GM18873 (cell line): ENCODE data around the gene KRT23.
"Not testable (repeated sequence)": the region's sequence is repeated elsewhere in the genome, so short reads cannot be mapped to it uniquely, and the experiment has no call there.

Experiments
- ATAC-seq: cut with Tn5 transposase; IDR thresholded peaks from one replicate; pipeline ENCODE4 v1.9.1; 2021; ENCODE audit warnings: mild to moderate bottlenecking, moderate library complexity, moderate number of reproducible peaks; ENCODE audit not compliant: unreplicated experiment, low FRiP score

KRT23 gene

DNA sequence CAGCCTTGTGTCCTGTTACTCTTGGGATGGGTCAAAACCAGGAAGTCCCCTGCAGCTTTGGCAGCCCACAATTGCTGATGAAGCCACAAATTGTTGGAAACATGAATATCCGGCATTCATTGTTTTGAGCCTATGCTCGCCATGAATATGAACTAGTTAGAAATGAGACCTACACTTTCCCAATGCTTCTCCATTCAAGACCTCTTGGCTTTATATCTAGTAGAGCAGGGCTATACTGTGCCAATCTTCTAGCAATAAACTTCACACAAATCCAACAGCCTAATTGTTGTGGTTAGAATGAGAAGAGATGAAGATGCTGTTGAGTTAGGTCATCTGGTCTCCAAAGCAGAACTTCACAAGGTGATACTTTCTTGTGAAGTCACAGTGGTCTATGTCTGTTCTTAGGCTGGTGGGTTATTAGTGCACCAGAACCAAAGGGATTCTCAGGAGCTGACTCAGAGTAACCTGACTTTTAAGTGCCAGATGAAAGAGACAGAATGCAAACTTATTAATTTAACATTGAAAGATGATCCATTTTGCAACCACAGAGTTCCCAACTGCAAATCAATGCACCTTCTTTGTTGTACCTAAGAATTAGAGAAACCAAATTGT, 13.7 kb upstream of the KRT23 start:
- ATAC-seq, result no peak

DNA sequence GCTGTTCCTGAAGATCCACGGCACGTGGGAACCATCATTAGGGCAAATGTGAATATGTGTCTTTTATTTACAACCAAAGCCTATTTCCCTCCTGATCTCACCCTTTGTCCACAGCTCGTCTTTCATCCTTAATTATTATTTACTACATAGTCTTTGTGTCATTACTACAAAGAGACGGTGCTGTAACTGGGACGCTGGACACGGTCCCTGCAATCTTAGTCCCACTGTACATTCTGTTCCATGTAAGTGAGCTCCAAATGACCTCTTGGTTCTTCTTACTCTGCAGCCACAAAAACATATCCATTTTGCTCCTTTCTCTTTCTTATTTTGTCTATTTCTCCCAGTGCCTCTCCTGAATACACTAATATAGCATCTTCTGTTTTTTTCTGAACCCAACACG, 12.7 kb upstream of the KRT23 start:
- ATAC-seq, result no peak

DNA sequence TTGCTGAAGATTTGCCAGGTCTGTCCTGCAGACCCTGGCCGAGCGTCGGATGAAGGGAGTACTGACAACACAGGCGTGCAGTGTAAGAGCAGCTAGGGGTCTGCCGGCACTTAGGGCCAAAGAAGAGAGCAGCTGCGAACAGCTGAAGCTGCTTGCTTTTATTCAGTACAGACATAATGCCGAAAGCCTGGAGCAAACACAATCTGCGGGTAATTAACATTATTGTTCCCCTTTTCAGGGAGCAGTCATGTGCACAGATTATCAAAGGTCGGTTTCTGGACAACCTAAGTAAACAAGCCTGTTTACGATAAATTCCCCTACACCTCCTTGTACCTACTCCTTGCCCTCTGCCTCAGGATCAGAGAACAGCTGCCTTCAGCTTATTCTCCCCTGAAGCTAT, 12.0 kb upstream of the KRT23 start:
- ATAC-seq, result no peak

DNA sequence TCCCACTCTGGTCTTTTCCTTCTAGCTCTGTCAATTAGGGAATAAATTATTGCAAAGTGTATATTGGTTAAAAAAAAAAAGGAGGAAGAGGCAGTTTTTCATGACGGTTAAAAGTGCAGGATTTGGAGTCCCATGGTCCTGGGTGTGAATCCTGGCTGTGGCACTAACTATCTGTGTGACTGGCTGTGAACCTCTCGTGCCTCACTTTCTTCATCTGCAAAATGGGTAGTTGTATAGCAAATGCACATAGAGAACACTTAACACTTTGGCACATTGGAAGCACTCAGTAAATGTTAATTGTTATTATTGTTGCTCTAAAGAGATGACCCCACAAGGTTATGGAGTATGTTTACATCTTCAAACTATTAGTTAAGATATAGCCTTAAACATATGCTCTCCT, 10.5 kb upstream of the KRT23 start:
- ATAC-seq, result no peak

GRCh38 chr17:40945414-40945813, 8.0 kb upstream of the KRT23 start:
- no peak for ATAC-seq

GRCh38 chr17:40944531-40944930, 7.1 kb upstream of the KRT23 start:
- ATAC-seq, result no peak

GRCh38 chr17:40942553-40942952, 5.1 kb upstream of the KRT23 start:
- ATAC-seq, result no peak

DNA sequence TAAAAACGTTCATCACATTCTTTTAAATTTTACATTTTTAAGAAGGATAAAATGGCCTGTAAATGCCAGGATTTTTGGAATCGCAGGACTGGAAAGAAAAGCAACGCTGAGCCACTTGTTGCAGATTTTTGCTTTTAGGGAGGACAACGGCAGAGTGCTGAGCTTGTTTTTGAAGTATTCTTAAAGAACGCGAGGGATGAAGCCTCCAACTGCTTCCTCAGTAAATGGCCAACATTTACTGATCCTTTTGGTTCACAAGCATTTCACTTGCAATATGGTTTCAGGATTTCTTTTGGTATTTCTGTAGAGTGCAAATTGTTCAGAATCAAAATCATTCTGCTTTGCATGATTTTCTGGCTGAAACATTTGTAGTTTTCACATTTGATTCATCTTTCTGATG, 2.8 kb upstream of the KRT23 start:
- ATAC-seq, result no peak

GRCh38 chr17:40938981-40939380, 1.5 kb upstream of the KRT23 start:
- no peak for ATAC-seq

DNA sequence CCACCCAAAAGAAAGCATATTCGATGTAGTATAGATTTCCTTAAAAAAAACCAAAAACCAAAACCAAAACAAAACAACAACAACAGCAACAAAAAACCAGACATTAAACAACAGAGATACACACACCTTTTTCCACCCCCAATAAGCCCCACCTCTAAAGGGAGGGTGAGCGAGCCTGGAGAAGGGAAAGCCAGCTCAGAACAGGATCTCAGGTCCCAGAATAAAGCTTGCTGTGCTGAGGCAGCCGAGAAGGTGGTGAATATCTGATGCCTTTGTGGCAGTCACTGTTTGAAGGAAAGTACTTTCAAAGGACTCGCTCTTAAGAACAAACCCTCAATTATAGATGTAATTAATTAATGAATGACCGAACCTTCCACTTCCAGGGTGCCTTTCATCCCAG, 470 bp downstream of the KRT23 start:
- ATAC-seq, result no peak

GRCh38 chr17:40936437-40936971, 942 bp downstream of the KRT23 start:
- no peak for ATAC-seq

DNA sequence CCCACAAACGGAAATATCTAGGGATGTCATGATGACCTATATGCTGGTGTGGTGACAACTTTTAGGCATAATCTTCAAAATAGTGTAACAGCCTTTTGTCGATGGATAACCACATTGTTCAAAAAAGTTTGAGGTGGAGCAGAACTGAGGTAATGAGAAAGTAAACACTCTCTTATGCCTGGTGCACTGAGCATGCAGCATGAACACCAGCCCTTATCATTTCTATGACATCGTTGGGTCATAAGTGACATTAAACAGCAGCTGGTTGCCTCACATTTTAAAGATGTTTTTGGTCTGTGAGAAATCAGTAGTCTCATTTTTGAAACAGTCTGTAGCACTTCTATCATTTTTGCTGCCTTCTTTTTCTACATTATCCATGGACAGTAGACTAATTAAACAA, 1.8 kb downstream of the KRT23 start:
- ATAC-seq, result no peak

- no peak for ATAC-seq
These were observed 4.8 kb downstream of the KRT23 start for GRCh38 chr17:40932608-40933007.

DNA sequence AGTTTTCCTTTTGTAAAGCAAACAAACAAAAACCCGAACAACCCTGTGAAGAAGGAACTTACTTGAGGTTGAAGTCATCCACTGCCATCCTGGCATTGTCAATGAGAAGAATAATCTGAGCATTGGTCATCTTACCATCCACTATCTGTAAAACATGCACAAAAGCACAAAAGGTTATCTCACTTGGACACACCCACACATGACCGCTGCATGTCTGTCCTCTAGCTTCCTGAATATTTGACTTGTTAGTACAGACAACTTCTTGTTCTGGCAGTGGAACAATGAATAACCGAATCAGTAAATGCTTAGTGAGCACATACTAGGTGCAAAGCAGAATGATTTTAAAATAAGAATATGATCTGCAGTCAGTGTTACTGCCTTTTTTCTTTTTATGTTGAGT, 6.1 kb downstream of the KRT23 start:
- ATAC-seq, result no peak

DNA sequence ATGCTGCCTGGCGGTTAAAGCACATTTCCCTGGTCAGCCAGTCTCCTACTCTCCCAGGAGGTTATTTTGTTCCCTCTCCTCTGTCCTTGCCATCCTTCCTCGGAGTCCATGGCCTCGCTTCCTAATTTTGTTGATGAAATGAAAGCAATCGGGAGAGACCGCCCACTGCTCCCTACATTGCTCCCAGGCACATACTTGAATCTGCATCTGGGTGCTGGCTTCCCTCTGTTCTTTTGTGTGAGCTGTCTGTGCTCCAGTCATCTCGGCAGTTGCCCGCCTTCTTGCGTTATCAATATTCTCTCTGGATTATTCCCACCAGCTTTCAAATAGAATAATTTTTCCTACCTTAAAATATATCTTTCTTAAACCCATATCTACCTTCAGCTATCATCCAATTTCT, 11.1 kb downstream of the KRT23 start:
- ATAC-seq, result no peak

GRCh38 chr17:40922239-40922638, 15.2 kb downstream of the KRT23 start:
- no peak for ATAC-seq

GRCh38 chr17:40921026-40921425, 16.4 kb downstream of the KRT23 start:
- no peak for ATAC-seq

- not testable (repeated sequence) for ATAC-seq
These were observed 20.3 kb downstream of the KRT23 start for GRCh38 chr17:40917116-40917515.

DNA sequence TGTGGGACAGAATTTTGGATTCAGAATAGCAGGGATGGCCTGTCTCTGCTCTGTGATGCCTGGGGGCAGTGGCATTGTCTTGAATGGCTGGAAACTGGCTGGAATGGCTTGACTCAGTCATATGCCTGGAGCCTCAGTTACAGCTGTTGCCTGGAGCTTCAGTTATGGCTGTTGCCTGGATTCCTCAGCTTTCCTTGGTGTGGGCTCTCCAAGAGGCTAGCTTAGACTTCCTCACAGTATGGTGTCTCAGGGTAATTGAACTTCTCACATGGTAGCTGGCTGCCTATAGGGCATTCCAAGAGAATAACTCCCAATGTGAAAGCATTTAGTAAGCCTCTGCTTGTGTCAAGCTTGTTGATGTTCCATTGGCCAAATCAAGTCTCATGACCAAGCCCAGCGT, 21.1 kb downstream of the KRT23 start:
- ATAC-seq, result no peak

GRCh38 chr17:40915721-40916256, 21.7 kb downstream of the KRT23 start:
- ATAC-seq, result no peak

DNA sequence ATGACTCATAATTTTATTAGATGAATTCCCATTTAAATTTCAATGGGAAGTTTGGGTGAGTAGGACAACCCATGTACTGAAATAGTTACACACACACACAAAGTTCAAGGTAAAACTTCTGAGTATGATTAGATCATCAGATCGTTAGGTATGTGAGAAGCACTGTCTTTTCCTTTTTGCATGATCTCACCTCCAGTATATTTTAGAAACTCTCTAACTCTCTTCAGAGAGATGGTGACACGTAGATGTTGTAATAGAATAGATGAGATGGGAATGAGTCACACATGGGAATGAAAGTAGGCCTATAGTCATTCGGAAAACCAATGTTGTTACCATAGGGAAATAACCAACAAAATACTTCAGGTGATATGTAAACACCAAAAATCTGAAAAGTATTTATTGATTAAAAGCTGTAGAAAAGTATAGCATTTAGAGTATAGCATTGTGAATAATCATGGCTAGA, 22.2 kb downstream of the KRT23 start:
- no peak for ATAC-seq

- no peak for ATAC-seq
These were observed 23.2 kb downstream of the KRT23 start for GRCh38 chr17:40914075-40914855.
